Fibroblast of peridontal ligament (primary cell): ENCODE data around the gene ZBTB8OS.
"Not testable (repeated sequence)": the region's sequence is repeated elsewhere in the genome, so short reads cannot be mapped to it uniquely, and the experiment has no call there.

ENCODE experiments used
- DNase-seq: peaks from one replicate; pipeline ENCODE4 v3.0.0-alpha.2; 2010; ENCODE audit errors: extremely low read depth

The ZBTB8OS gene

GRCh38 chr1:32650752-32651460 lies 556 bp upstream of the ZBTB8OS start, which contains the start of gene RBBP4:
Gene RBBP4 (plus strand): TSS chr1:32651208. CDS start chr1:32651307, 99 bp downstream.
- peak; percentile 95 for DNase-seq

DNA sequence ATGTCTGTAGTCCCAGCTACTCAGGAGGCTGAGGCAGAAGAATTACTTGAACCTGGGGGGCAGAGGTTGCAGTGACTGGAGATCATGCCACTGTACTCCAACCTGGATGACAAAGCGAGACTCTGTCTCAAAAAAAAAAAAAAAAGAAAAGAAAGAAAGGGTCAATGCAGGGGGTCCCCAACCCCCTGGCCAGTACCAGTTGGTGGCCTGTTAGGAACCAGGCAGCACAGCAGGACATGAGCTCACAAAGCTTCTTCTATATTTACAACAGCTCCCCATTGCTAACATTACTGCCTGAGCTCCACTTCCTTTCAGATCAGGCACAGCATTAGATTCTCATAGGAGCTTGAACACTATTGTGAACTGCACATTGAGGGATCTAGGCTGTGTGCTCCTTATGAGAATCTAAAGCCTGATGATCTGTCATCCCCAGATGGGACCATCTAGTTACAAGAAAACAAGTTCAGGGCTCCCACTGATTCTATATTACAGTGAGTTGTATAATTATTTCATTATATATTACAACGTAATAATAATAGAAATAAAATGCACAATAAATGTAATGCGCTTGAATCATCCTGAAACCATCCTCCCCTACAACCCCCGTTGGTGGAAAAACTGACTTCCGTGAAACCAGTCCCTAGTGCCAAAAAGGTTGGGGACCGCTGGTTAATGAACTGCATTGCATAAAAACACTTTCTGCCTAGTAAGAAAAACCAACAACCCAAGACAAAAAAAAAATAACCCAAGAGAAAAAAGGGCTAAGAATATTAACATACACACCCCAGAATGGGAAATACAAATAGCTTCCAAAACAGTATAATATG lies 2.8 kb downstream of the ZBTB8OS start:
- no peak for DNase-seq

GRCh38 chr1:32644426-32644825 lies 5.9 kb downstream of the ZBTB8OS start:
- DNase-seq: no peak

- not testable (repeated sequence) for DNase-seq
Measured at GRCh38 chr1:32642292-32642827, 8.0 kb downstream of the ZBTB8OS start.

DNA sequence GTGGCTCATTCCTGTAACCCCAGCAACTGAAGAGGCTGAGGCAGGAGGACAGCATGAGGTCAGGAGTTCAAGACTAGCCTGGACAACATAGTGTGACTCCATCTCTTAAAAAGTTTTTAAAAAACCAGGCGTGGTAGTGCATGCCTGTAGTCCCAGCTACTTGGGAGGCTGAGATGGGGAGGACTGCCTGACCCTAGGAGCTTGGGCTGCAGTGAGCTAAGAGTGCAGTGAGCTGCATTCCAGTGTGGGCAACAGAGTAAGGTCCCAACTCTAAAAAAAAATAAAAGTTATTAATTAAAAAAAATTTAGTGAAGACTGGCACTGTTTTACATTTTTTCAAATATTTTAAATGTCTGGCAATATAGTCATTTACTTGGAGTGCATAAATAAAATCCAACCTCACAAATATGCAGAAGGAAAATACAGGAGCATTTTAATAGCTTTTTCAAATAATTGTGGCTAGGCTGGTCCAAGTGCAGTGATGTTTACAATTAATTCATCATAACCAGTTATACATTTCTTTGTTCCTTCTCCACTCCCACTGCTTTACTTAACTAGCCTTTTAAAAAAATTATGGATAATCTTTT lies 10.8 kb downstream of the ZBTB8OS start:
- DNase-seq: no peak

- no peak for DNase-seq
Measured at GRCh38 chr1:32636914-32637645, 13.3 kb downstream of the ZBTB8OS start.

DNA sequence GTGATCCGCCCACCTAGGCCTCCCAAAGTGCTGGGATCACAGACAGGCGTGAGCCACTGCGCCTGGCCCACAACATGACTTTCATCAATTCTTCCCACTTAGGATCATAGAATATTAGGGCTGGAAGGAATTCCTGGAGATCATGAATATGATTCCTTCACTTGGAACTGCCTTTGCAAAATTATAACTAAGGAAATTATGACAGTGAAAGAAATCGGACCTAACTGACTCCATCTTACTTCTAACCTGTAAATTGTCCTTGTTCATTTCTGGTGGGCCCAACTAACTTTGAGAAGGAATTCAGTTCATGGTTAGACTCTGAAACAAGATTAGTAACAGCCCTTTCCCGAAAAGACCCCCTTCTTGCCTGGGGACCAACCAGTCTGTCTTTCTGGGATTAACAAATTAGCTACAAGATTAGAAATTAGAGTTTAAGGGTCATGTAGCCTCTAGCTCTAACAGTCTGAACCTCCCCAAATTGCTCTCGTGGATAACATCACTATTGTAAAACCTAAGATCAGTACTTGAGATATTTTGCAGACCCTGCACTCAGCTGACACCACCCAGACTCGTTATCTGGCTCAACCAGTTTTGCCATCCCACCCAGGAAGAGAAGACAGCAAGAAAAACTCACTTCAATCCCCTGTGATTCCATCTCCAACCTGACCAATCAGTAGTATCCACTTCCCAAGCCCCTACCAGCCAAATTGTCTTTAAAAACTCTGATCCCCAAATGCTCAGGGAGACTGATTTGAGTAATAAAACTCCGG lies 14.7 kb downstream of the ZBTB8OS start:
- no peak for DNase-seq

GRCh38 chr1:32632829-32633228 lies 17.5 kb downstream of the ZBTB8OS start:
- DNase-seq: no peak

- not testable (repeated sequence) for DNase-seq
Measured at GRCh38 chr1:32630173-32630572, 20.2 kb downstream of the ZBTB8OS start.

GRCh38 chr1:32627596-32628162 lies 22.7 kb downstream of the ZBTB8OS start:
- peak; percentile 25 for DNase-seq

- no peak for DNase-seq
Measured at GRCh38 chr1:32626176-32626575, 24.2 kb downstream of the ZBTB8OS start.

- DNase-seq: no peak
Measured at GRCh38 chr1:32623775-32624174, 26.6 kb downstream of the ZBTB8OS start.

DNA sequence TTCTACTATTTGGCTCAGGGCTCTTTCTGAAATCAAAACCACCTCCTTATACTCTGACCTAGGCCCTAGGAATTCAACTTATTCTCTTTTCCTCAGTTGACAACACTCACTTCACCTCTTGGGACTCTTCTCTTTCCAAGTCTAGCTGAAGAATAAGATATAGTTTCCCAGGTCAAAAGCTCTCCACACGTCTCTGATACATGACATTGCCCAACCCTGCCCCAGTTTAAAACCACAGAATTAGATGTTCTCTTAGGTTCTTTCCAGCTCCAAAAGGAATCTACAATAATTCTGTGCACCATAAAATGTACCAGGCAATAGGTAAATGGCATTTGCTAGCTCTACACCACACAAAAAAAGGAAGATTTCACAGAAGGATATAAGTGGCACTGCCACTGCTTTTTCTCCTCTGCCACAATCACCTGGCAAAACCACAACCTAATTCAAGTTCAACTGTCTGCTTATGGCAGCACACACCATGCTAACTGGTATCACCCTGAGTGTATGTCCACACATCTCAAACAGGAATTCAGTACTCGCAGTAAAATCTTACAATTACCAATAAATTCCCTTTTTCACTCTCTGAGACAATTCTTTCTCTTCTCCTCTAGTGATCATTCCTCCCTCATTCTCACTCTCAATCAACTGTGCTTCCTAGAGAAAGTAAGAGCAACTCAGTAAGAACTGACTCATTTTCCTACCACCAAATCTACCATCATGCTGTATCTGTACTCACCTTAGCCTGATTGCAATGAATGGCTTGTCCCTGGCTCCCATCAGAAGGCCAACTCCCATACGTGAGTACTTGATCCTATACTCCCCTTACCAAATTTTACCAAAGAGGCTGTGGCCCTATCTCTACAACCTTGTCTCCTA lies 27.3 kb downstream of the ZBTB8OS start:
- DNase-seq: peak; percentile 29

- no peak for DNase-seq
Measured at GRCh38 chr1:32622205-32622604, 28.1 kb downstream of the ZBTB8OS start.

GRCh38 chr1:32619701-32620485 lies 30.5 kb downstream of the ZBTB8OS start:
- peak; percentile 56 for DNase-seq

- no peak for DNase-seq
Measured at GRCh38 chr1:32618673-32619221, 31.6 kb downstream of the ZBTB8OS start.

GRCh38 chr1:32613472-32613871 lies 36.9 kb downstream of the ZBTB8OS start:
- no peak for DNase-seq

DNA sequence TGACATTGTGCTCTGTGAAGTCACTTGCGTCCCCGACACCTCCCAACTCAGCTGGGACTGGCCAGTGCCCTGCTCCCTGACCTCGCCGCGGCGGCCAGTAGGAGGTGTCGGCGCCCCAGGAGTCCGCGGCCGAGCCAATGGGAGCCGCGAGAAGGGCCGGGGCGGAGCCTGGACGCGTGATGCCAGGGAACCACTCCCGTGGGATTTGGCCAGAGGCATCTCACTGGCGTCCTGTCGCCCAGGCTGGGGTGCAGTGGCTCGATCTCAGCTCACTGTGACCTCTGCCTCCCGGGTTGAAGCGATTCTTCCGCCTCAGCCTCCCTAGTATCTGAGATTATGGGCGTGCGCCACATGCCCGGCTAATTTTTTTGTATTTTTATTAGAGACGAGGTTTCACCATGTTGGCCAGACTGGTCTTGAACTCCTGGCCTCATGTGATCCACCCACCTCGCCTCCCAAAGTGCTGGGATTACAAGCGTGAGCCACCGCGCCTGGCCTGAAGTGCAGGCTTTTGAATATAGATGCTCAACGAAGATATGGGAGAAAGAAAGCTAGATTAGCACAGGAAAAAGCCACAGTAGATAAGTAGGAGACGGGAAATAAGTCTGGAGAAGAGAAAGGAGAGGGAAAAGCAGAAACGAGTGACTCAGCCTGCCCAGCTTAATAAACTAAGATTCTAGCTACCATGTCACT lies 38.0 kb downstream of the ZBTB8OS start:
- DNase-seq: peak; percentile 54
